Upper lobe of left lung (tissue), 6 donors: Measurements from ENCODE around the gene CHRNG. TPM values are rescaled to one million over a fixed set of nuclear protein-coding genes. Genes with fewer than 3 reads are reported as not detected.
A peak's percentile ranks its signal among the peaks of the same experiment; 100 is the strongest.
"Not testable (repeated sequence)": the region's sequence is repeated elsewhere in the genome, so short reads cannot be mapped to it uniquely, and the experiment has no call there.

Experiments used
- ATAC-seq, 2 donors: fragments of 200-7000 bp; cut with Tn5 transposase; one replicate each; pipeline ENCODE4 v1.9.1; 2022; ENCODE audit warnings: mild to moderate bottlenecking in 2 of 2, moderate library complexity in 2 of 2; ENCODE audit not compliant: low FRiP score in 2 of 2
- DNase-seq, 2 donors: peaks; one replicate each; pipeline ENCODE4 v3.0.0-alpha.2; 2019 to 2020
- H3K27ac ChIP-seq, 4 donors: fragments of 200-600 bp; sonication (generic); one replicate each; pipeline ENCODE4 v1.5.1; 2016 to 2019
- H3K27me3 ChIP-seq, 4 donors: fragments of 200-600 bp; sonication (generic); one replicate each; pipeline ENCODE4 v1.5.1; 2017 to 2019
- H3K36me3 ChIP-seq, 4 donors: fragments of 200-600 bp; sonication (generic); one replicate each; pipeline ENCODE4 v1.5.1; 2016 to 2019
- H3K4me1 ChIP-seq, 4 donors: fragments of 200-600 bp; sonication (generic); one replicate each; pipeline ENCODE4 v1.5.1; 2018 to 2019
- H3K4me3 ChIP-seq, 4 donors: fragments of 200-600 bp; sonication (generic); one replicate each; pipeline ENCODE4 v1.5.1; 2017 to 2019; ENCODE audit warnings: mild to moderate bottlenecking in 2 of 4, moderate library complexity in 1 of 4
- H3K9me3 ChIP-seq, 4 donors: fragments of 200-600 bp; sonication (generic); one replicate each; pipeline ENCODE4 v1.5.1; 2018 to 2019
- EP300 ChIP-seq, 4 donors: sonication (generic); formaldehyde crosslinking; IDR thresholded peaks; one replicate each; pipeline ENCODE4 v1.5.1; 2017; ENCODE audit warnings: antibody characterized with exemption in 4 of 4, control low read depth in 2 of 4
- POLR2A ChIP-seq, 4 donors: fragments of 450-650 bp; IDR thresholded peaks; one replicate each; pipeline ENCODE4 v1.5.1; 2016 to 2017; ENCODE audit warnings: antibody characterized with exemption in 4 of 4, mild to moderate bottlenecking in 2 of 4
- POLR2AphosphoS5 ChIP-seq, 2 donors: sonication (generic); formaldehyde crosslinking; IDR thresholded peaks; one replicate each; pipeline ENCODE4 v1.5.1; 2017; ENCODE audit warnings: antibody characterized with exemption in 2 of 2
- WGBS, 2 donors: methylation state at CpG; one replicate each; pipeline ENCODE4 v1.1.5; 2017 to 2018; 5-methylcytosine and 5-hydroxymethylcytosine counted together
- total RNA-seq, 6 donors: library from RNA; depleted of rRNA in 4 of 6; stranded (reverse); fragments of >200 nt in 4 of 6; gene quantifications; one replicate each; pipeline versions ENCODE4 v1.1.0 to v1.2.1, GENCODE V29; 2016 to 2021
- TF ChIP-seq, protein P1 (sequence below), 6 experiments: fragments of 450-650 bp in 4 of 6; fragments of 200-600 bp in 2 of 6; sonication (generic) in 2 of 6; IDR thresholded peaks; one replicate each; pipeline ENCODE4 v1.5.1; 2016 to 2019; ENCODE audit warnings: antibody characterized with exemption in 6 of 6
- donor health status: DM: no; HTN: no; CAD: no; lungs with moderate emphysema.
- donor health status: DM: no; HTN: yes; CAD: no; lungs with severe emphysema.

CHRNG gene
- total RNA-seq, 6 donors from 2014 or later, result not detected

DNA sequence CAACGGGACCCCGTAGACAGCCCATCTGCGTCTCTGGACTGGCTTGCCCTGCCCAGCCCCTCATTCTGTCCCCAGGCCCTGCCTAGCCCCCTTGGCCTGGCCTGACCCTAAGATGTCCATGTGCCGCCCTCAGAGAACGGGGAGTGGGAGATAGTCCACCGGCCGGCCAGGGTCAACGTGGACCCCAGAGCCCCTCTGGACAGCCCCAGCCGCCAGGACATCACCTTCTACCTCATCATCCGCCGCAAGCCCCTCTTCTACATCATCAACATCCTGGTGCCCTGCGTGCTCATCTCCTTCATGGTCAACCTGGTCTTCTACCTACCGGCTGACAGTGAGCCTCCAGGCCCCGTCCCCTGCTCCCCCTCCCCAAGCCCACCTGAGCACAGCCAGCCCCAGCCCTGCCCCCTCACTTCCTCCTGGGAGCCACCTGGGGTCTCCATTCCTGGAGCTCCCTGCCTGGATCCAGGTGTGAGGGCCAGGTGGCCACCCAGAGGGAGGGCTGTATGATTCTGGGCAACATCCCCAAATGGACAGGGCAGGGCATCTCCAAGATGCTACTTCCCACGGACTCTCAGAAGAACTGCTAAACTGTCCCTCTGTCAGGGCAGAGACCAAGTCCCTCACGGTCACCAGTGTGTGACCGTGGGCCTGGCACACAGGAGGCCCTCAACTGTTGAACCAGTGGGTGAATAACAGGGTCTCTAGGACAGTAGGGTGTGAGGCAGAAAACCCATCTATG is 9.5 kb upstream of the CHRNG start:
- 92% methylated on average over 15 to 17 of the region's 17 CpGs for WGBS, 2 donors
- H3K36me3 ChIP-seq, result no peaks in the 10 kb centered on the region

DNA sequence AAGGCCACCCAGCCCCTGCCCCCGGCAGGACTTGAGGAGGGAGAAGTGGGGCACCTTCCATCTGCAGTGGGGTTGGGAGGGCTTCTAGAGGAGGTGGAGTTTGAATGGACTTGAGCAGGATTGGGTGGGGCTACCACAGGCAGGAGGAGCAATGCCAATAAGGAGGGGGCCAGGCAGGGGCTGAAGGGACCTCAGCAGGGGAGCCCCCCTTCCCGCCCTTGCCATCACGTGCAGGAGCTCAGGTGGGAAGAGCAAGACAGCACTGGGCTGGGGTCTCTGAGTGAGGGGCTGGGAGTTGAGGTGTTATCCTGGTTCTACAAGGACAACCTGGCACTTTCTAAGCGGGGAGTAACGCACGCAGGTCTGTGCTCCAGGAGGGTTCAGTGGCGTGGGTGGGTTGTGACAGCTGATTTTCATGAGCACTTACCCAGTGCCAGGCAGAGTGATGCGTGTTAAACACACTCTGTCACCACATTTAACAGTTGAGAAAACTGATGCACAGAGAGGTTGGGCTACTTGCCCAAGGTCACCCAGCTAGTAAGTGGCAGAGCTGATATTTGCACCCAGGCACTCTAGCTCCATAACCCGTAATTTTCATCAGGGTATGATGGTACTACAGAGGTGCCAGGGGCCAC is 8.7 kb upstream of the CHRNG start:
- Histone ChIP-seq H3K9me3 (no peaks in the 10 kb centered on the region), H3K36me3 (no peaks in the 10 kb centered on the region), H3K4me1 (peaks cover 0 to 2% (median 0%) of the 10 kb centered on the region in 4 donors), H3K4me3 (no peak overlapping the region), H3K27ac (no peak overlapping the region), H3K27me3 (peaks cover 0 to 2% (median under 1%) of the 10 kb centered on the region in 4 donors)
- 64 to 72% methylated on average over 5 to 9 of the region's 9 CpGs for WGBS, 2 donors
- DNase-seq, result no peak
- no peak for TF ChIP-seq POLR2A (IDR thresholded peaks at IDR 0.05)
- TF ChIP-seq, protein P1, sequence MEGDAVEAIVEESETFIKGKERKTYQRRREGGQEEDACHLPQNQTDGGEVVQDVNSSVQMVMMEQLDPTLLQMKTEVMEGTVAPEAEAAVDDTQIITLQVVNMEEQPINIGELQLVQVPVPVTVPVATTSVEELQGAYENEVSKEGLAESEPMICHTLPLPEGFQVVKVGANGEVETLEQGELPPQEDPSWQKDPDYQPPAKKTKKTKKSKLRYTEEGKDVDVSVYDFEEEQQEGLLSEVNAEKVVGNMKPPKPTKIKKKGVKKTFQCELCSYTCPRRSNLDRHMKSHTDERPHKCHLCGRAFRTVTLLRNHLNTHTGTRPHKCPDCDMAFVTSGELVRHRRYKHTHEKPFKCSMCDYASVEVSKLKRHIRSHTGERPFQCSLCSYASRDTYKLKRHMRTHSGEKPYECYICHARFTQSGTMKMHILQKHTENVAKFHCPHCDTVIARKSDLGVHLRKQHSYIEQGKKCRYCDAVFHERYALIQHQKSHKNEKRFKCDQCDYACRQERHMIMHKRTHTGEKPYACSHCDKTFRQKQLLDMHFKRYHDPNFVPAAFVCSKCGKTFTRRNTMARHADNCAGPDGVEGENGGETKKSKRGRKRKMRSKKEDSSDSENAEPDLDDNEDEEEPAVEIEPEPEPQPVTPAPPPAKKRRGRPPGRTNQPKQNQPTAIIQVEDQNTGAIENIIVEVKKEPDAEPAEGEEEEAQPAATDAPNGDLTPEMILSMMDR (IDR thresholded peaks at IDR 0.05), result no peak
- TF ChIP-seq EP300 (IDR thresholded peaks at IDR 0.05), result no peak
- no peak for TF ChIP-seq POLR2AphosphoS5 (IDR thresholded peaks at IDR 0.05)
- no peak for ATAC-seq

More for the DNA sequence above, 9.5 kb upstream of the CHRNG start:
- DNase-seq (peak in 1 of 2 donors; percentile 73), ATAC-seq (no peak)
- TF ChIP-seq POLR2A (IDR thresholded peaks at IDR 0.05), result no peak
- TF ChIP-seq, protein P1 (IDR thresholded peaks at IDR 0.05), result no peak
- no peak for TF ChIP-seq POLR2AphosphoS5 (IDR thresholded peaks at IDR 0.05)
- Histone ChIP-seq H3K4me3 (no peak overlapping the region), H3K9me3 (no peaks in the 10 kb centered on the region), H3K4me1 (peaks cover 0 to 7% (median 0%) of the 10 kb centered on the region in 4 donors), H3K27me3 (peaks cover 0 to 10% (median 4%) of the 10 kb centered on the region in 4 donors), H3K27ac (no peak overlapping the region)

DNA sequence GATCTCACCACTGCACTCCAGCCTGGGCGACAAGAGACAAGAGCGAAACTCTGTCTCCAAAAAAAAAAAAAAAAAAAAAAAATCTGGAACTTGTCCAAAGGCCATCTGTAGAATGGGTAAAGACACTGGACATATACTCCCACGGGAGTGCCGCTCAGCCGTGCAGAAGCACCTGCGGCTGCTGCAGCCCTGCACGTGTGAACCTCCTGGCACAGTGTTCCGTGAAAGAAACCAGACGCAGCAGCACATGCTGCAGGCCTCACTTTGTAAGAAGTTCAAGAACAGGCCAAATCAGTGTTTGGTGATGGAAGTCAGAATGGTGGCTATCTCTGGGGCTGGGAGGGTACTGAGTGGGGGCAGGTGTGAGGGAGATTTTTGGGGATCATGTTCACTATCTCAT is 7.1 kb upstream of the CHRNG start:
- TF ChIP-seq, protein P1 (IDR thresholded peaks at IDR 0.05), result no peak
- no peak for TF ChIP-seq POLR2A (IDR thresholded peaks at IDR 0.05)
- TF ChIP-seq POLR2AphosphoS5 (IDR thresholded peaks at IDR 0.05), result no peak
- TF ChIP-seq EP300 (IDR thresholded peaks at IDR 0.05), result no peak
- no peaks in the 10 kb centered on the region for H3K27me3 ChIP-seq
- ATAC-seq (no peak), DNase-seq (no peak)
- H3K4me3 ChIP-seq, result no peak overlapping the region
- no peaks in the 10 kb centered on the region for H3K36me3 ChIP-seq
- H3K27ac ChIP-seq, result no peak overlapping the region
- WGBS, 2 donors, result 74 to 79% methylated on average over 8 to 9 of the region's 9 CpGs
- no peaks in the 10 kb centered on the region for H3K4me1 ChIP-seq
- peaks cover 0 to 7% (median 3%) of the 10 kb centered on the region in 4 donors for H3K9me3 ChIP-seq

DNA sequence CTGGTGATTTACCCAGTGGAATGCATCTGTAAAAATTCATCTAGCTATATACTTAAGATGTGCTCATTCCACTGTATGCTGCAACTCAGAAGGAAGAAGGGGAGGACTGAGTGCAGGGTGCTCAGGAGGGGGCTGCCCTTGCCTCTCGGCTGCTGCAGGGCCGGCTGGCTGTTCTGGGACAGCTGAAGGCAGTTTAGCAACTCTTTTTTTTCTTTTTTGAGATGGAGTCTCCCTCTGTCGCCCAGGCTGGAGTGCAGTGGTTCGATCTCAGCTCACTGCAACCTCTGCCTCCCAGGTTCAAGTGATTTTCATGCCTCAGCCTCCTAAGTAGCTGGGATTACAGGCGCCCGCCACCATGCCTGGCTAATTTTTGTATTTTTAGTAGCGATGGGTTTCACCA is 6.7 kb upstream of the CHRNG start:
- not testable (repeated sequence) for H3K36me3 ChIP-seq, H3K4me1 ChIP-seq, H3K4me3 ChIP-seq, H3K9me3 ChIP-seq, H3K27ac ChIP-seq, H3K27me3 ChIP-seq, ATAC-seq, DNase-seq
- 78 to 89% methylated on average over 7 of the region's 7 CpGs for WGBS, 2 donors

DNA sequence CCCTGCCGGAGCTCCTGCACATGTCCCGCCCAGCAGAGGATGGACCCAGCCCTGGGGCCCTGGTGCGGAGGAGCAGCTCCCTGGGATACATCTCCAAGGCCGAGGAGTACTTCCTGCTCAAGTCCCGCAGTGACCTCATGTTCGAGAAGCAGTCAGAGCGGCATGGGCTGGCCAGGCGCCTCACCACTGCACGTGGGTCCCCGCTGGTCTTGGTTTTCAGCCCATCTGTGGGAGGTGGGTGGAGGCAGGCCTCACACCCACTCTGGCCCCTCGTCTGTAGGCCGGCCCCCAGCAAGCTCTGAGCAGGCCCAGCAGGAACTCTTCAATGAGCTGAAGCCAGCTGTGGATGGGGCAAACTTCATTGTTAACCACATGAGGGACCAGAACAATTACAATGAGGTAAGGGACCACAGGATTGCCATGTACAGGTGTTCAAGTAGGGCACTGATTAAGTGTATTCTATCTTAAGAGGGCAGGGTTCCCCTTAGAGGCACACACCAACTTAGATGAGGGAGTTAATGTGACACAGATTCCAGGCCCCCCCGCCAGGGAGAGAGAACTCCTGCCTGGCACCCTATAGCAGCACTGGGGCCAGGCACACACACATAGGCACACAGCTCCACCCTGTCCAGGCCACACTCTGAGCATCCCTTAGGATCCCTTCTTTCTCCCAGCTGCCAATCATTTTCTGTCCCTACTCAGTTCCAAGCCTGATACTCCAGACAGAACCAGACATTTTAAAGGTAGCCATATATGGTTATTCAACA is 5.4 kb upstream of the CHRNG start:
- no peak for TF ChIP-seq EP300 (IDR thresholded peaks at IDR 0.05)
- no peak for TF ChIP-seq POLR2A (IDR thresholded peaks at IDR 0.05)
- TF ChIP-seq, protein P1 (IDR thresholded peaks at IDR 0.05), result no peak
- TF ChIP-seq POLR2AphosphoS5 (IDR thresholded peaks at IDR 0.05), result no peak
- Histone ChIP-seq H3K27ac (no peak overlapping the region), H3K27me3 (no peaks in the 10 kb centered on the region), H3K4me1 (no peaks in the 10 kb centered on the region), H3K36me3 (no peaks in the 10 kb centered on the region), H3K9me3 (peaks cover 0 to 7% (median 3%) of the 10 kb centered on the region in 4 donors), H3K4me3 (no peak overlapping the region)
- 76 to 100% methylated on average over 1 to 7 of the region's 13 CpGs for WGBS, 2 donors
- ATAC-seq, result peak in 1 of 2 donors; percentile 15
- peak in 1 of 2 donors; percentile 78 for DNase-seq
